IgD-negative memory B cell (primary cell): ENCODE measurements around the gene MGST2. TPM values are rescaled to one million over a fixed set of nuclear protein-coding genes. Genes with fewer than 3 reads are reported as not detected.

Source experiments
- H3K27ac Mint-ChIP-seq, 3 donors: one replicate each; pipeline ENCODE4 v1.8.0; 2020 to 2022; ENCODE audit warnings: mild to moderate bottlenecking in 3 of 3, mixed read lengths in 3 of 3, moderate library complexity in 1 of 3
- H3K27me3 Mint-ChIP-seq: one replicate; pipeline ENCODE4 v1.8.0; 2021; ENCODE audit warnings: mixed read lengths
- H3K36me3 Mint-ChIP-seq: one replicate; pipeline ENCODE4 v1.8.0; 2020; ENCODE audit warnings: mild to moderate bottlenecking, mixed read lengths
- H3K4me1 Mint-ChIP-seq, 3 donors: one replicate each; pipeline ENCODE4 v1.8.0; 2020 to 2022; ENCODE audit warnings: mixed read lengths in 3 of 3, mild to moderate bottlenecking in 1 of 3
- H3K4me3 Mint-ChIP-seq, 4 donors: one replicate each; pipeline ENCODE4 v1.8.0; 2020 to 2022; ENCODE audit warnings: mild to moderate bottlenecking in 4 of 4, mixed read lengths in 4 of 4, moderate library complexity in 3 of 4
- H3K9me3 Mint-ChIP-seq, 3 donors: one replicate each; pipeline ENCODE4 v1.8.0; 2020 to 2021; ENCODE audit warnings: mixed read lengths in 3 of 3, mild to moderate bottlenecking in 1 of 3
- polyA plus RNA-seq: library from polyadenylated mRNA; unstranded; fragments of 300-500 nt; fragmentation: Illumina TruSeq; gene quantifications from one replicate; pipeline ENCODE4 v1.2.3, GENCODE V29; 2021

Gene MGST2
- polyA plus RNA-seq, 1 donor from 2014 or later = 2.0 TPM

- H3K27ac Mint-ChIP-seq = no peak overlapping the region
- no peaks in the 10 kb centered on the region for H3K9me3 Mint-ChIP-seq
- no peaks in the 10 kb centered on the region for H3K4me1 Mint-ChIP-seq
- H3K4me3 Mint-ChIP-seq = no peak overlapping the region
- H3K36me3 Mint-ChIP-seq = peaks cover 5% of the 10 kb centered on the region
- H3K27me3 Mint-ChIP-seq = peaks cover 5% of the 10 kb centered on the region
Observed at GRCh38 chr4:139745111-139745639, 79.6 kb downstream of the MGST2 start.

GRCh38 chr4:139746431-139747171, 81.0 kb downstream of the MGST2 start:
- Mint-ChIP-seq H3K27me3 (peaks cover 5% of the 10 kb centered on the region), H3K27ac (no peak overlapping the region)

GRCh38 chr4:139749338-139749737, 83.7 kb downstream of the MGST2 start:
- Mint-ChIP-seq H3K4me3 (no peak overlapping the region), H3K36me3 (peaks cover 5% of the 10 kb centered on the region), H3K9me3 (no peaks in the 10 kb centered on the region), H3K27me3 (peaks cover 5% of the 10 kb centered on the region), H3K27ac (no peak overlapping the region), H3K4me1 (no peaks in the 10 kb centered on the region)

More at GRCh38 chr4:139746431-139747171, 81.0 kb downstream of the MGST2 start:
- Mint-ChIP-seq H3K4me1 (no peaks in the 10 kb centered on the region), H3K9me3 (no peaks in the 10 kb centered on the region), H3K36me3 (peaks cover 5% of the 10 kb centered on the region), H3K4me3 (no peak overlapping the region)

- Mint-ChIP-seq H3K36me3 (peaks cover 3% of the 10 kb centered on the region), H3K27ac (no peak overlapping the region), H3K4me1 (no peaks in the 10 kb centered on the region), H3K4me3 (no peak overlapping the region), H3K9me3 (no peaks in the 10 kb centered on the region), H3K27me3 (peaks cover 4% of the 10 kb centered on the region)
Observed at GRCh38 chr4:139749835-139750498, 84.3 kb downstream of the MGST2 start.

- H3K4me1 Mint-ChIP-seq = no peaks in the 10 kb centered on the region
- no peaks in the 10 kb centered on the region for H3K36me3 Mint-ChIP-seq
Observed at GRCh38 chr4:139753686-139754085, 88.1 kb downstream of the MGST2 start.

More at GRCh38 chr4:139753686-139754085, 88.1 kb downstream of the MGST2 start:
- no peak overlapping the region for H3K27ac Mint-ChIP-seq
- no peaks in the 10 kb centered on the region for H3K9me3 Mint-ChIP-seq
- no peak overlapping the region for H3K4me3 Mint-ChIP-seq
- H3K27me3 Mint-ChIP-seq = no peaks in the 10 kb centered on the region

Other genes starting within 250 kb of the MGST2 start
- gene RAB33B, start 211.7 kb upstream of the MGST2 start, polyA plus RNA-seq = 8.4 TPM
- 2.0 TPM for gene SETD7, start 109.6 kb upstream of the MGST2 start, polyA plus RNA-seq